CD4-positive, alpha-beta T cell treated with Interleukin-1 beta for 1 hour (primary cell): ENCODE data around the gene YKT6.
A peak's percentile ranks its signal among the peaks of the same experiment; 100 is the strongest.

Experiments used
- DNase-seq, 2 donors: peaks; one replicate each; pipeline ENCODE4 v3.0.0-alpha.2; 2020 to 2022

The YKT6 gene

GRCh38 chr7:44237696-44238095 lies 36.9 kb downstream of the YKT6 start:
- DNase-seq = no peak

GRCh38 chr7:44238116-44238695 lies 37.4 kb downstream of the YKT6 start:
- no peak for DNase-seq

DNA sequence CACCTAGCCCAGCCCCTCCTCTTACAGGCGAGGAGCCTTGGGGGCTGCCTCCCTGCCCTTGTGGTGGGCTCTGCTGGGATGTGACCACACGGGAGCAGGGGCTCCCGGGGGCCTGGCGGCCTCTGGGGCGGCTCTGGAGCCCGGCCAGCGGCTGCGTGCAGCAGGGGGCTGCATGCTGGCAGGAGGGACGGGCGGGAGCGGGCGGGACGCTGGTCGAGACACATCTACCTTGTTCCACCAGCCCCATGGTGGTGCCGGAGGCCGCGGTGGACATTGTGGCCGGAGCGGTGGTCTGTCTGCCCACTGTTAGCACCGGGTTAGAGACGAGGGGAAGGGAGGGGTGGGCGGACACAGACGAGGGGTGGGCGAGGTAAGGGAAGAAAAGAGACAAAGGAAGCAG lies 38.6 kb downstream of the YKT6 start:
- DNase-seq = no peak

DNA sequence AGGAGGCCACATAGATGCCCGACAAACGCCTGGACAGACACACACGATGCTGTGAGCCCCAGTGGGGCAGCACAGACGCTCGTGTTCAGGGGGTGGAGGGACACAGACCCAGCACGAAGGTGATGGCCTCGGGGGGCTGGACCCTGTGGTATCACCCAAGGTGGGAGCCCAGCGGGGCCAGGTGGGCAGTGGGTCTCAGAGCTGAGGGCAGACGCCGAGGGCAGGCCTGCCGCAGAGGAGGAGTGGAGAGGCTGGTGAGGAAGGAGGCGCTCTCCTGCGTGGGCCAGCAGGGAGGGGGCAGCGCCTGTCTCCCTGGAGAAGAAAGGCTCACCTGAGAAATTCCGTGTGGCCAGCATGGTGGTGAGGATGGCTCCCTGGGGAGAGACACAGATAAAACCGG lies 39.6 kb downstream of the YKT6 start:
- DNase-seq = no peak

DNA sequence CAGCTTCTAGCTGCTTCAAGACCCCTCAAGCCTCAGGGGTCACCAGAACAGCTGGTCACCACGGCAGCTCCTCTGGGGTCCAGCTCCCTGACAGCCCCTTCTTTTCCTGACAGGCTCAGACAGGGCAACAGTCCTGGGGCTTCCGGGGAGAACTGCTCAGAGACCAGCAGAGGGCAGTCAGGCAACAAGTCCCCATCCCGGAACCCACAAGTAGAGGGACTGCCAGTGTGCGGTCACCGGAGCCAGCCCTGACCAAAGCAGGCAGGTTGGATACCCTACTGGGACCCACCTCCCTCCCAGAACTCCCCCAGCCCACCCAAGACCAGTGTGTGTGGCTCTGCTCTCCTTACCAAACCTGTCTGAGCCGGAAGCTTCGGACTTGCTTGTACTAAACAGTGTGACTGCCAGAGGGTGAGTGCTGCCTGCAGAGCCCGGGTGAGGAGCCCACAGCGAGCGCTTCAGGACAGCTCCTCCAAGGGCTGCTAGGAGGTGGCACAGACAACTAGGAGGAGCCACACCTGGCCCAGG lies 40.3 kb downstream of the YKT6 start:
- DNase-seq = peak; percentile 62

- DNase-seq = no peak
These were observed 41.3 kb downstream of the YKT6 start for GRCh38 chr7:44242091-44242490.

- peak in 1 of 2 donors; percentile 15 for DNase-seq
These were observed 43.5 kb downstream of the YKT6 start for GRCh38 chr7:44244282-44244681.

DNA sequence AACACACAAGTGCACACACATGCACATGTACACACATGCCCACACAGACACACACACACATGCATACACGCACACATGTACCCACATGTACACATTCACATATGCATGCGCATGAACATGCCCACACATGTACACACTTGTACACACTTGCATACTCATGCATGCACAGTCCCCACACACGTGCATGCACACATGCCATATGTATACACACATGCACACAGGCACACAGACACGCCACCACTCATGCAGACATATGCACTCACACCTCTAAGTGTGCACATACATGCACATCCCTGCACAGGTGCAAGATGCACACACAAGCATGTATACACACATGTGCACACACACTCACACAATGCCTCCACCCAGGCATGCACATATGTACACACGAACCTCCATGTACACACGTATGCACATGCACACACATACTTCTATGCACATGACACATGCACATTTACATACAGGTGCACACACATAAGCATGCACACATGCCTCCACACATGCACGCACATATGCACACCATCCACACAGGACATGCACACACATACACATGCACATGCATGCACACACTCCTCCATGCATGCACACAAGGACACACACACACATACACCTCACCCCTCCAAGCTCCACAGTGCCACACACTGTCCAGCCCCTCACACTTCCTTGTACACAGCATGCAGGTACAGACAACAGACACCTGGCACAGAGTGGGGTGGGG lies 45.8 kb downstream of the YKT6 start:
- no peak for DNase-seq

DNA sequence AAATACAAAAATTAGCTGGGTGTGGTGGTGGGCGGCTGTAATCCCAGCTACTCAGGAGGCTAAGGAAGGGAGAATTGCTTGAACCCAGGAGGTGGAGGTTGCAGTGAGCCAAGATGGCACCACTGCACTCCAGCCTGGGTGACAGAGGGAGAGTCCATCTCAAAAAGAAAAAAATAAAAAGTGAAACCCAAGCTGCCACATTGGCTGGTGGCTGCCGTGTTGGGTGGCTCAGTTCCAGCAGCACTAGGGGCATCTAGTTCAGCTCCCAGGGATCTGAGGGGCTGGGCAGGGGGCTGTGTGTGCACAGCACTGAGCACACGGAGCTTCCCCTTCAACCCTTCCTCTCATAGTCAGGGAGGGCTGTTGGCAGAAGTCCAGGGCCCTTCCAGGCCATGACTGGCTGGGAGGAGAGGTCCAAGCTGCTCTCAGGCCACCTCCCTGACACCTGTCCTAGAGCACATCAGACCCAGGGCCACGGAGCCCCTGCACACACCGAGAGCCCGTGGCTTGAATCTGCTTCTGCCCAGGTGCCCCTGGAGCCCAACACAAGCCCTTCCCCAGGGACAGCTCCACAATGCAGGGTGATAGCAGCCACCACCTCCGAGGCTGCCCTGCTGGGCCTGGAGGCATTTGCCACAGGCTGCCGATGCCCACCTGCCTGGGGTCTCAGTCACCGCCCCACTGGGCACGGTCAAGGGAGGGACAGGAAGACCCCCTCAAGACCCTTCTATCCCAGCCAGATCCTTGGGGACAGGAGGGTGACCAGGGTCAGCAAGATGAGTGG lies 47.3 kb downstream of the YKT6 start:
- no peak for DNase-seq

DNA sequence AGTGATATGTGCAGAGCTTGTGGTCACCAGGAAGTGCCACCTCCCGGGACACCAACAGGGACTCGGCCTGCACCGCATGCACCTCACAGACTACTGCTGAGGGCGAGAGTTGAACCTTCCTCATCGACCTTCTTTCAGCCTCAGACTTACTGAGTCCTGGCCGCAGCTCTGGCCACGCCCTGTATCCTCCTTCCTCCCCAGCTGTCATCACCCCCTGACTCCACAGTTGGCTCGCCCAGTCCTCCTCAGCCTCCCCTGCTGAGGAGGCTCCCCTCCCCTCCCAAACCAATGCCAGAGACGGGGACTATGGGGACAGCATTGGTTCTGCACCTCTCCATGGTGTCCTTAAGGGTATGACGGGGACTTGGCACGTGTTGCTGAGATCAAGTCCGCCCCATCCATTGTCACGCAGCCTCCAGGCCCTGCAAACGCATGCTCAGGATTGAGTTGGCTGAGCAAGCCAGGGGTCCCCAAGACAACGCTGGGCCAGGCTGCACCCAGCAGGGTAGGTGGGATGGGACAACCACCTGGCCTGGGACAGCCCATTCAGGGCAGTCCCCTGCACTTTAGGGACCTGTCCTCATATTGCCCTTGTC lies 49.0 kb downstream of the YKT6 start:
- no peak for DNase-seq

- no peak for DNase-seq
These were observed 50.5 kb downstream of the YKT6 start for GRCh38 chr7:44251269-44251668.

GRCh38 chr7:44251881-44252280 lies 51.1 kb downstream of the YKT6 start:
- no peak for DNase-seq

- DNase-seq = no peak
These were observed 55.7 kb downstream of the YKT6 start for GRCh38 chr7:44256459-44256858.

- DNase-seq = no peak
These were observed 56.4 kb downstream of the YKT6 start for GRCh38 chr7:44257213-44257612.

GRCh38 chr7:44257618-44258422 lies 57.0 kb downstream of the YKT6 start:
- peak; percentile 69 to 79 for DNase-seq

- no peak for DNase-seq
These were observed 57.6 kb downstream of the YKT6 start for GRCh38 chr7:44258423-44258760.

DNA sequence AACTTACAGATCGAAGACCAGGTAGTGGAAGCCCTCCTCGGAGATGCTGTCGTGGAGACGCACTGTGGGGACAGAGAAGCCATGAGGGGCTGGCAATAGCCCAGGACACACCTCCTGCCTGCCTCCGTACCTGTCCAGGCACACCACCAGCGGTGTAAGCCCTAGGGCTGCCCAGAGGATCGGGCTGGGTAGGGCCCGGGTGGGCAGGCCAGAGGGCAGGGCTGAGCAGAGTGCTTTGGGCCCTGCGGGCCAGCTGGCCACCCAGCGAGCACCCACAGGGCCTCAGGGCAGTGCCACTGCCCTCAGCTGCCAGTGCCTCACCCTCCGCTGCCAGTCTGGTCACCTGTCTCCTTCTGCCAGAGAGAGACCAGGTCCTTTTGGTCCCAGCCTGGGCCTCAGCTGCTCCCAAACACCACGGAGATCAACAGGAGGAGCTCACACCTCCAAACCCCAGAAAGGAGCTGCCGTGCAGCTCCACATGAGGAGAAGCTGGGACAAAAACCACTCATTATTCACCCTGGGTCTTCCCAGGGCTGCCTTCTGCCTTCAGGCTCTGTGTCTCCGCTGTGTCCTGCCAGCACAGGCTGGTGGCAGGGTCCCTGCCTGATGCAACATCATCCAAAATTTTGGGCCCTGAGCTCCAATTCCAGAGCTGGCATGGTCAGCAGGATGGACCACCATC lies 58.2 kb downstream of the YKT6 start:
- no peak for DNase-seq

GRCh38 chr7:44259547-44260457 lies 59.0 kb downstream of the YKT6 start:
- no peak for DNase-seq

- no peak for DNase-seq
These were observed 60.5 kb downstream of the YKT6 start for GRCh38 chr7:44261240-44261639.

DNA sequence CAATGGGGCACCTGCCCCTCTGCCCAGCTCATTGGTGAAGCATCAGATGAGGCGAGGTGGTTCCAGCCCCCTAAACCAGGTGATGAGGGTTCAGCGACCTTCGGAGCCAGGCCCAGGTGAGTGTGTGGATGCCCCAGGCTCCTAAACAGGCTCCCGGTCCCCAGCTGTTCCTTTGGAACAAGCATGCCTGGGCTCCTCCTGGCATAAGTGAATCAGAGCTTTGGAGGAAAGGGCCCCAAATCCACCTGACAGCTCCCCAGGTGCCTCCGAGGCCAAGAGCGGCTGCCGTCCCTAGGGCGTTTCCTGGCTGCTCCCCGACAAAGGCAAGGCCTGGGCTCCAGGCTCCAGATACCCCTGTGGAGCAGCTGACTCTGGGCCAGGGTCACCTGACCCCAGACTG lies 61.3 kb downstream of the YKT6 start:
- no peak for DNase-seq
